Germinal center (tissue), 1 donor: Measurements from ENCODE around the gene MAP3K15.

ENCODE experiments used
- DNase-seq: peaks from one replicate; pipeline ENCODE4 v3.0.0; 2012; ENCODE audit warnings: mixed read lengths, low spot score

The MAP3K15 gene, protein sequence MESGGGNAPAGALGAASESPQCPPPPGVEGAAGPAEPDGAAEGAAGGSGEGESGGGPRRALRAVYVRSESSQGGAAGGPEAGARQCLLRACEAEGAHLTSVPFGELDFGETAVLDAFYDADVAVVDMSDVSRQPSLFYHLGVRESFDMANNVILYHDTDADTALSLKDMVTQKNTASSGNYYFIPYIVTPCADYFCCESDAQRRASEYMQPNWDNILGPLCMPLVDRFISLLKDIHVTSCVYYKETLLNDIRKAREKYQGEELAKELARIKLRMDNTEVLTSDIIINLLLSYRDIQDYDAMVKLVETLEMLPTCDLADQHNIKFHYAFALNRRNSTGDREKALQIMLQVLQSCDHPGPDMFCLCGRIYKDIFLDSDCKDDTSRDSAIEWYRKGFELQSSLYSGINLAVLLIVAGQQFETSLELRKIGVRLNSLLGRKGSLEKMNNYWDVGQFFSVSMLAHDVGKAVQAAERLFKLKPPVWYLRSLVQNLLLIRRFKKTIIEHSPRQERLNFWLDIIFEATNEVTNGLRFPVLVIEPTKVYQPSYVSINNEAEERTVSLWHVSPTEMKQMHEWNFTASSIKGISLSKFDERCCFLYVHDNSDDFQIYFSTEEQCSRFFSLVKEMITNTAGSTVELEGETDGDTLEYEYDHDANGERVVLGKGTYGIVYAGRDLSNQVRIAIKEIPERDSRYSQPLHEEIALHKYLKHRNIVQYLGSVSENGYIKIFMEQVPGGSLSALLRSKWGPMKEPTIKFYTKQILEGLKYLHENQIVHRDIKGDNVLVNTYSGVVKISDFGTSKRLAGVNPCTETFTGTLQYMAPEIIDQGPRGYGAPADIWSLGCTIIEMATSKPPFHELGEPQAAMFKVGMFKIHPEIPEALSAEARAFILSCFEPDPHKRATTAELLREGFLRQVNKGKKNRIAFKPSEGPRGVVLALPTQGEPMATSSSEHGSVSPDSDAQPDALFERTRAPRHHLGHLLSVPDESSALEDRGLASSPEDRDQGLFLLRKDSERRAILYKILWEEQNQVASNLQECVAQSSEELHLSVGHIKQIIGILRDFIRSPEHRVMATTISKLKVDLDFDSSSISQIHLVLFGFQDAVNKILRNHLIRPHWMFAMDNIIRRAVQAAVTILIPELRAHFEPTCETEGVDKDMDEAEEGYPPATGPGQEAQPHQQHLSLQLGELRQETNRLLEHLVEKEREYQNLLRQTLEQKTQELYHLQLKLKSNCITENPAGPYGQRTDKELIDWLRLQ (N-terminal part only)

DNA sequence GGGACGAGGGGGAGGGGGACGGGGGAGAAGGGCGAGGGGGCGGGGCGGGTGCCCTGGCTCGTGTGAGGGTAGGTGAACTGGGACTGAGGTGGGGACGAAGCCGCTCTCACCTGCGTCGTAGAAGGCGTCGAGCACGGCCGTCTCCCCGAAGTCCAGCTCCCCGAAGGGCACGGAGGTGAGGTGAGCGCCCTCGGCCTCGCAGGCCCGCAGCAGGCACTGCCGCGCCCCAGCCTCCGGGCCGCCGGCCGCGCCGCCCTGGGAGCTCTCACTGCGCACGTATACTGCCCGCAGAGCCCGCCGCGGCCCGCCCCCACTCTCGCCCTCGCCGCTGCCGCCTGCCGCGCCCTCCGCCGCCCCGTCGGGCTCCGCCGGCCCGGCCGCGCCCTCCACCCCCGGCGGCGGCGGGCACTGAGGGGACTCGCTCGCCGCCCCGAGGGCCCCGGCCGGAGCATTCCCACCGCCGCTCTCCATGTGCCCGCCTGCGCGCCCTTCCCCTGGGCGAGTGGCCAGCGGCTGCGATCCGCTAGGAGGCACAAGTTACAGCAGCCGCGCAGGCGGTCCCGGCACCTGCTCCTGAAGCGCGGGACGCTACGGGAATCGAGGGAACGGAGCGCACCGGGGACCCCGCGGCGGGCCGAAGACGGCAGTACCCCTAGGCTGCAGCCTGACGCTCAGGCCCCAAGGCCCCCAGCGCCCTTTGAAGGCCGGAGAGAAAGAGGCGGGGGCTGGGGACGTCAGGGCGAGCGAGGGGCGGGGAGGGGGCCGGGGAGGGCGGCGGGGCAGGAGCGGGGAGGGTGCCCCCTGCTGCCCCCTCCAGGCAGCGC, at the start of gene MAP3K15:
MAP3K15 (minus strand) TSS at position 718 of the 824 bp plus-strand sequence; CDS start at position 471, 247 bp downstream.
- DNase-seq, result peak; percentile 29

DNA sequence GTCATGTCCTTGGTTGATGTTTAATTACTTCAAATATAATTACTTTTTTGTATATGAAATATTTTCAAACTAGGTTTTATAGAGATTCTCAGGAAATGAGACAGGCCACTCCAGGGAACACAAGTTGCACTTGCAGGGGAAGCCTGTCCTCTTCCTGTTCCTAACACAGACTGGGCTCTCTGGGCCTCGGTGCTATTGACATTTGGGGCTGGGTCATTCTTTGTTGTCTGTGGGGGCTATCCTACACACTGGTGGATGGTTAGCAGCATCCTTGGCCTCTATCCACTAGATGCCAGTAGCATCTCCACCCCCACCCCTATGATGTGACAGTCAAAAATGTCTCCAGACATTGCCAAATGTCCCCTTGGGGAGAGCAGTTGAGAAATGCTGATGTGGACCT, 49.3 kb upstream of the MAP3K15 start:
- no peak for DNase-seq

DNA sequence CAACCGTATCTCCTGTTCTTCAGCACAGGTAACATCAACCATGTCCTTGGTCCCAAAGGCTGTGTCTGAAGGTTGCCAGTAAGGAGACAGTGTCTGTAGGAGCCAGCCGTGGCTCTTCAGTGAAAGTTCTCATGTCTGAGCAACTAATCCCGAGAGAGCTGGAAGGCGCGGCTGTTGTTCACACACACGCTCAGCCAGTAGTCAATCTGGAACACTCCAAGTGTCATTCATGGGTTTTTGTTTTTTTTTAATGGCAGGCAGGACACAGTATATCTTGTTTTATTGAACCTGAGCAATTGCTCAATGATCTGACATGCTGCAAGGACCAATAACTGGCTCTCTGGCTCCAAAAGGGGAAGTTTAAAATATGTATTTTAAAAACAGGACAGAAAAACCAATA, 48.4 kb upstream of the MAP3K15 start:
- DNase-seq, result no peak

DNA sequence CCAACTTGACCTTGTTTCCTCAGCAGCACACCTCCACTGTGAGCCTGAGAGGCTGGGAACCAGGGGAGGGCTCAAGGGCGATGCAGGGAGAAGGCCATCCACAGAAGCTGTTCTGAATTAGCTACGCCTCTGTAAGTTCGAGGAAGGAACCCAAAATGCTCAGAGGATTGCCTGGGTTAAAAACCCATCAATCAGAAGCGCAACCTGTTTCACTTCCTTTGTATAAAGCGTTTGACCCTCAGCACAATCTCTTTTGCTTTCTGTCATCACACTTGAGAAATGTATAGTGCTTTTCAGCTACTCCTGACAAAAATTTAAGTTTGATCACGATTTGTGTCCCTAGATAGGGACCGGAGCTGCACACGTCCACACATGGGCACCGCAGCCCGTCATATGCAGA, 48.0 kb upstream of the MAP3K15 start:
- DNase-seq, result no peak

DNA sequence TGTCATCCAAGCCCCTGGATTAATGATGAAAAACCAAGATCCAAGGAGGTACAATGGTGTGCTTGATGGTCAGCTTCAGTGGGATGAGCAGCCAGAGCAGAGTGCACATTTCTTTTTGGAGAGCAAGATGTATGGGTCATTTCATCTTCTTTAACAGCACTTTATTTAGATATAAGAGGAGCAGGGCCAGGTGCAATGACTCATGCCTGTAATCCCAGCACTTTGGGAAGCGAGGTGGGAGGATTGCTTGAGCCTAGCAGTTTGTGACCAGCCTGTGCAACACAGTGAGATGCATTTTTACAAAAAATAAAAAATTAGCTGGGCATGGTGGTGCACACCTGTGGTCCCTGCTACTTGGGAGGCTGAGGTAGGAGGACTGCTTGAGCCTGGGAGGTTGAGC, 45.3 kb upstream of the MAP3K15 start:
- no peak for DNase-seq

DNA sequence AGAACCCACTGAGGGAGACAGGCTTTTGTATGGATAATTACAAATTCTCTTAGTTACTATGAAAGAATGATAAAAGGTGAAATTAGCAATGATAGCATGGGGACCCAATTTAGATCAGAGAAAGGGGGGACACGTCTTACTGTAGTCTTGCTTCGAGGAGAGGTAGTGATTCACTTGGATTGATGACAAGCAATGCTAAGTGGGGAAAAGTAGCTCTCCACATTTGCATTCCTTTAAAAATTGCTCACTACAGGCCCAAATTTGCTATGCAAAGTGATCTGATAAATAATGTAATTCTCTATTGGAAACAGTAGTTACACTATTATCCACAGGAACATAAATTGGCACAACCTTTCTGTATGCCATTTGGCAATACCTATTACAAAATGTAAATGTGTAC, 42.5 kb upstream of the MAP3K15 start:
- no peak for DNase-seq

DNA sequence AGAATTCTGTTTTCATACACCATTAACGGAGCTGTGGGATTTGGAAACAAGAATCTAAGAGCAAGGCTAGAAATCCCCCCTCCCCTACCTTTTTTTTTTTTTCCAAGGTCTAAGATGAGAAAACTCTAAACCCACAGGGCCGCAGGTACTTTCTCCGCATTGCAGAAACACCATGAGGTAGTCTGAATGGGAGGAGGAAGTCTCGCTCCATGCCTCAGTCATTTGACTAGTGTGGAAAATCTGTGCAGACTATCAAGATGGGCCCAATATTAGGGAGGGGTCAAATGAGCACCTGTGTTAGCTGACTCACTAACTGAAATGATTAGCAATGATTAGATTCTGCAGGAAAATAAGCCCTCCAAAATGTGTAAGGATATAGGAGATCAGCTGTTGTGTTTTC, 40.9 kb upstream of the MAP3K15 start:
- DNase-seq, result peak; percentile 9

DNA sequence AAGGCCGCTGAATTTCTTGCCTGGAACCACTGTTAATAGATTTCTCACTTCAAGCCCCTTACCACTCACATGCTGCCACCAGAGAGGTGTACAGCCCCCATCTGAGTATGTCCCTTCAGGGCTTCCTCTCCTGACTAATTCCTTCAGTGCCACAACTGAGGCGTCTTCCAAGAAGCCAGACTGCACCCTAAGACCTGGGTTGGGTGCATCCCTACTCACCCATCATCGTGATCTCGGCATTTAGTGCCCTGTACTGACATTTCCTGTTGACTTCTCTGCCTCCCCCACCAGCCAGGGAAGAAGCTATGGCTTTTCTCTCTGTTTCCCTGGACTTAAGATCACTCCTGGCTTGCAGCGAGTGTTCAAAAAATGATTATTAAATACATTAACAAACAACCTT, 40.4 kb upstream of the MAP3K15 start:
- DNase-seq, result no peak

DNA sequence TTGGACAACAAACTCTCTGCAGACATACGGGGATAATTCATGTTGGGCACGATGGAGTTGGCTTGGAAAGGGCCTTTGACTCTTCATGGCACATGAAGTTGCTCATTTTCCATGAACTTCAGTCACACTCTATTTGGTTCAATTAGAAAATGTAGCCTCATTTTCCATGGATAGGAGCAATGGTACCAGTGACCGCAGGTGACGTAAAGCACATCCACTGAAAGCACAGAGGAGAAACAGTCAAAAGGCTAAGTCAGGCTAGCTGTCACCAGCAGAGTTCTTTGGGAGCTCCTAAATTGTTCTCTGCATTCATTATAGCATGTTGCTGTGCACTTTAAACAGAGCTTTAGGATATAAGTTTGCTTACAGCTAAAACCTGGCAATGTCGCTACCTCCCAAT, 39.9 kb upstream of the MAP3K15 start:
- no peak for DNase-seq

DNA sequence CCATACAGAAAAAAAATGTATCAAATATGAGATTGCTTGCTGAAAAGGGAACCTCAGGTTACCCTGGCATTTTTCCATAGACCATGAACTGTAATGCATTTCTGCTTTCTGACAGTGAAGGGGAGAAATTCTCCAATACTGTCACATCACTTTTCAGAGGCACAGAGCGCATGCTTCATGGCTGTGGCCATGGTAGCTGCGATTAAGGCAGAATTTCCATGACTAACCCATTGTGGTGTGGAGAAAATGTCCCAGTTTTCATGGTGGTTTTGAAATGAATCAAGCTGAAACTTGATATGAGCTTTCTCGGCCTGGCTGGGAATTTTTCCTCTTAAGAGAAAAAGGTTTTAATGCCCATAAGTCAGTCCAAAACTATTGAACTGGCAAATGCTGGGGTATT, 39.5 kb upstream of the MAP3K15 start:
- no peak for DNase-seq

DNA sequence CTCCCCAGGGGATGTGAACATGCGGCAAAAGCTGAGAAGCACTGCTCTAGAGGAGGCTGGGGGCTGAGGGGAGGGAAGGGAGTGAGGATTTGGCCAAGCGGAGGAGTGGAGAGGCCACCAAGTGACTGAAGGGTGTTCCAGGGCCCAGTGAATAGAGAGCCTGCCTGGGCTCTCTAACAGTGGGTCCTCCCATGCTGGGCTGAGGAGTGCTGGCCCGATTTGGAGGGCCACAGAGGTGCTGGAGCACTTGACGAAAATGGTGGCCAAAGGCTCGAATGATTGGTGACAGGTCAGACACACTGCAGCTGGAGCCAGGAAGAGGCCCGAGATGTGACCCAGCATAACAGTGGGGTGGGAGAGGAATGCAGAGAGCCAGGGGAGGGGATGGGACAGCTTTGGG, 37.5 kb upstream of the MAP3K15 start:
- no peak for DNase-seq

DNA sequence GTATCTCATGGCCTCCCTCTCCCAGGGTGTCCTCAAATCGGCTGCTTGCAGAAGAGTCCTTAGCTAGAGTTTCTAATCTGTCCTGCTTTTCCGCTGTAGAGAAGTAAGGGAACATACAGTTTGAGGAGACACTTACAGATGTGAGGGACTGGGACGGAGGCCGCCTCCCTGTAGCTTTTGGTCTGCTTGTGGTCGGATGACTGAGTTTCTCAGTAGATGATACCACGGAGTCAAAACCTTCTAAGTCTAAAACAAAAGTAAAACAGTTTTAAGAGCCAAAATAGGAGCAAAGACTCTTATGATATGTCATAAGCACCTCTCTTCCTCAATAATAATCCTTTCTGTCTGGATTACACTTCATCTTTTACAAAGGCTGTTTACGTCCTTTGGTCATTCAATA, 34.5 kb upstream of the MAP3K15 start:
- no peak for DNase-seq

DNA sequence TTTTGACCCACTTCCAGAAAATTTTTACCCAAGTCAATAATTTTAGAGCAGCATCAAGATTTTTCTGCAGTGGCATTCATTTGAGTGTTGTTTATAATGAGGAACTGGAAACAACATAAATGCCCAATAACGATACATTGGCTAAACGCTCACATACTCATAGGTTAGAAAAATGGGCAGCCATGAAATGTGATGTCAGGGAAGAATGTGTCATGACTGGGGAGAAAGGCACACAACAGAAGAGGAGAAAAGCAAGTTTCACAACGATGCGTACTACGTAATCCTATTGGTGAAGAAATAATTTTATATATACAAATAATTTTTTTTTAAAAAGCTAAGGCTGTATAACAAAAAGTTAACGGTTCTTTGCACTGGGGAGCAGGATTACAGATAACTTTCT, 33.6 kb upstream of the MAP3K15 start:
- no peak for DNase-seq

DNA sequence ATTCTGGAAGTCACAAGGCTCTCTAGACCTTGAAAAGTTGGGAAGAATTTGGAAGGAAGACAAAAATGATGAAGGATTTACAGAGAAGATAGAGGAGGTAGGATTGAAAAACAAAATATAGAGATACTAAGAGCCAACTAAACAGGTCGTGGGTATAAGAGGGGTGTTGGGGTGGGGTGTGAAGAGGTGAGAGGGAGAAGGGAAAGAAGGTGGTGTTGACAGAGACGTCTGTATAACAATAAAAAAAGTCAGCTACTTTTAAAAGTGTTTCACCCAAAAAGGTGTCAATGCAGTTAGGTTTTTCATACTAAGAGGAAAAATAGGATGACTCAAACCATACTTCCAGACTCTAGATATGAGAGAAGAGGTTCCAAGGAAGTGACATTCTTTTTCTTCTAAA, 33.0 kb upstream of the MAP3K15 start:
- DNase-seq, result no peak

DNA sequence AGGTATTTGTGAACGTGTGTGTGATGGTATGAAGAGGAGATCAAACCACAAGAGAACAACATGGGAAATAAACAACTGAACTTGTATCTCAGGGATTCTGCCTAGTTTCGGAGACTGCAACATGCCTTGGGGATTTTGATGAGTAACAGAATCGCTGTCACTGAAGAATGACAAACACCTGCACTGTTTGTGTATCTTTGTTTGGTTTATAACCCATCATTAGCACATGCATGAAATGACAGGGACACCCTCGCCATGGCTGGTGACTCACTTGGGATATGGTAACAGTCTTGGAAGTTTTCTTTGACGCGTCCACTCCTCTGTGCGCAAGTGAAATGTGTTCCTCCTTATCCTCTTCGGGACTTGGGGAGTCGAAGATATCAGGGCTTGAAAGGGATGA, 30.3 kb upstream of the MAP3K15 start:
- DNase-seq, result no peak

DNA sequence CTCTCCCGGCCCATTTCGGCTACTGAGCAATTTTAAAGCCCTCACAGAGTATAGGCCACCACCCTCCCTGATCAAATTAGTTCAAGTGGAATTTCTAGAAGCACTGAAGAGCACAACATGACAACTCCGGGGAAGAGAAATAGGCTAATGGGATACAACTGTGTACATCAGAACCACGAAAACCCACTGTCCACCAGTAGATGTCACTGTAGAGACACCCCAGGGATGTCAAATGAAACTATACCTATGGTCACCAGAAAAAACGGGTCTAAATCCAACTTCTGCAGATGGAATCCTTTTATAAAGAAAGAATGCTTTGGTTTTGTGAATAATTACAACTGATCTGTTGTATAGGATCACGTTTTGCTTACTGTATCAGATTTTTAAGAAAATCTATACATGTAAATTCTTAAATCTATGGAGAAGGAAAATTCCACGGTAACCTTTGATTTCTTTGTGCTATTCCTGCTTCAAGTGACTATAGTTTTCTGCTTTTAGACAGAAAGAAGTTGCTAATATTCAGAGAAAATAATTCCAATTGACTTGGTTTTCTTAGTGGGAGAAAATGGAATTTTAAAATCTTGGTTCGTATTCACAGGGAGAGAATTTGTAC, 29.5 kb upstream of the MAP3K15 start:
- DNase-seq, result peak; percentile 47

DNA sequence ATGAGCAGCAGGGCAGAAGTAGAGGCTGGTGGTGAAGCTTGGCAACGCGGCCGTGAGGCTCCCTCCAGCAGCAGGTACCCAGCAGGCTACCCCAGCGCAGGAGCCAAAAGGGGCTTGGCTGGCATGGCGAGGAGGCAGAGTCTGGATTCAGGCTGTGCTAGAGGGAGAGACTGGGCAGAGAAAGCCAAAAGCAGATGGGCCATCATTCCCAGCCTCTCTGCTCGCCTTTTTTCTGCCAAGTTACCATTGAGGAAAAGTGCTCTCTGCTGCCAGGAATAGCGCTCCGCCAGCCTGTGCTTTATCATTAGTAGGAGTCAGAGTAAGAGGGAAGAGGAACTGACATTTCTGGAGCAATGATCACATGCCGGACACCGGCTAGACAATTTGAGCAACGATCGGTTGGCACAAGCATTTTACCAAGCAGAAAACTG, 28.7 kb upstream of the MAP3K15 start:
- DNase-seq, result no peak

DNA sequence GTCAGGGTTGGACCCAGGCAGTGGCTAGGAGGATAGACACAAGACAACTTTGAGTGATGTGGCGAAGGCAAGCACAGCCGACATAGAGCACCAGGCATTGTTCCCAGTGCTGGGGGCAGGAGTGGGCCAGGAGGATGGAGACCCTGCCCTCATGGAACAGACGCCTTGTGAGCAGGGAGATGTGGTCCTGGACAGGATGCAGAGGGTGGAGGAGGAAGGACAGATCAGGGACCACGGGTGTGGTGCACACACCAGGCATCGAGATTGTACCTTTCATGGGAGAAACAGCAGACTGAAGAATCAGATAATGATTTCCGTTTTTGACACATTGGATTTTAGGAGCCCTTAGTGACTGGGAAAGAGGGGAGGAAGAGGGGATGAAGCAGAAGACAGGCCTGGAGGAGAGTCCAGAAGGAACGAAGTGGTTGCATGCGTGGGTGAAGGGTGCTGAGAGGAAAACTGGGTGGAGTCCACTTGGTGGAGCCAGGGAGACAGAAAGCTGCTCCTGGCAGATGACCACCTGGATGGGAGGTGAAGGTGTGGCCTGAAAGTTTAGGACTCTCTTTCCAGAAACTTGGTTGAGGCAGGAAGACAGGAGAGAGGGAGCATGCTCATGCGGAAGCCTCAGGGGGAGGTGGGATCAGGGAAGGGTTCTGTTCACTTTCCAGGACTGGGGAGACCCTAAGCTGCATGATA, 27.9 kb upstream of the MAP3K15 start:
- DNase-seq, result no peak

DNA sequence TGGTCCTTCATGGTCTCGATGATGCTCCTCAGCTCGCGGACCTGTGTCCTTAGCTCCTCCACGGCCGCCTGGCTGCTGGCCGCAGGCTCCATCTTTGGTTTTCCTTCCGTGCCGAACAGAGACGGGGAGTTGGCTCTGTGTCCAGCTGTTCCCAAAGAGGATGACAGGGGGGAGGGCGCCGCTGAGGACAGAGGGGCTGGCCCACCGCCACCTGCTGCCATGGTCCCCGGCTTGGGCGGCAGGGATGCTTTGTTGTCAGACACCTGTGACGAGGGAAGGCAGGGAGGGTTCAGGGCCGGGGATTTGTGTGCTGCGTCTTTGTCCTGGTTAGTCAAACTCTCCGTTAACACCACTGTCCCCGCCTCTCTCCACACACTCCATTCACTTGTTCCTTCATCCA, 26.6 kb upstream of the MAP3K15 start:
- no peak for DNase-seq

DNA sequence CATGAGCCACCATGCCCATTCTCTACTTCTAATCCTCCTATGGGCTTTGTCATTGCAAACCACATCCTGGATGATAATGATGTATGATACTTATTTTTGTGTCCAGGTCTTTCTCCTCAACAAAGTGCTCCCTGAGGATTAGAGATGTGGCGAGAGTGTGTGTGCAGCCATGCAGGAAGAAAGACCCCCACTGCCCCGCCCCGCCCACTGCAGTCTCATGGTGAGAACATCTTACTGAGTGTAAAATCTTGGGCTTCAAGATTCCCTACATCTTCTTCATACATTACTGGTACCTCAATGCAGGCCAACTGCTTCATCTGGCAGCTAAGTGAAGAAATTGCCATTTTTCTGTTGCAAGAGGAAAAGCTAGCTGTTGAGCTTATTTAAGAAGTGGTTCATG, 25.9 kb upstream of the MAP3K15 start:
- no peak for DNase-seq

DNA sequence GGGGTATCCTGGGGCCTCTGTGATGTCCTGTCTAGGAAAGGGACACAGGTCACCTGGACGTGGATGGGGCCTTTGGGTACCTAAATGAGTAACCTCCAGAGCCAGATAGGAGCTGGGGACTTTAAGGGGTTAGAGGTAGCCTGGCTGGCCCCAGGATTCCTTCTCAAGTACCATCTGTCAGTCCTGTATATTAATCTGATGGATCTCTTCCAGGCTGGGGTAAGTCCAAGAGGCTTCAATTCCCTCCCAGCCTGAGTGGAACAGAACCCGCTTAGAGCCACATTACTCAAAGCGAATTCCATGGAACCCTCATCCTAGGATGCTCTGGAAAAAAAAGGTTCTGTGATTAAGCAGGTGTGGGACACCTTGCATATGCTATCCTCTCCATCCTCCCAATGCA, 24.8 kb upstream of the MAP3K15 start:
- no peak for DNase-seq
